ENCODE results near the gene FGF14.

DNA sequence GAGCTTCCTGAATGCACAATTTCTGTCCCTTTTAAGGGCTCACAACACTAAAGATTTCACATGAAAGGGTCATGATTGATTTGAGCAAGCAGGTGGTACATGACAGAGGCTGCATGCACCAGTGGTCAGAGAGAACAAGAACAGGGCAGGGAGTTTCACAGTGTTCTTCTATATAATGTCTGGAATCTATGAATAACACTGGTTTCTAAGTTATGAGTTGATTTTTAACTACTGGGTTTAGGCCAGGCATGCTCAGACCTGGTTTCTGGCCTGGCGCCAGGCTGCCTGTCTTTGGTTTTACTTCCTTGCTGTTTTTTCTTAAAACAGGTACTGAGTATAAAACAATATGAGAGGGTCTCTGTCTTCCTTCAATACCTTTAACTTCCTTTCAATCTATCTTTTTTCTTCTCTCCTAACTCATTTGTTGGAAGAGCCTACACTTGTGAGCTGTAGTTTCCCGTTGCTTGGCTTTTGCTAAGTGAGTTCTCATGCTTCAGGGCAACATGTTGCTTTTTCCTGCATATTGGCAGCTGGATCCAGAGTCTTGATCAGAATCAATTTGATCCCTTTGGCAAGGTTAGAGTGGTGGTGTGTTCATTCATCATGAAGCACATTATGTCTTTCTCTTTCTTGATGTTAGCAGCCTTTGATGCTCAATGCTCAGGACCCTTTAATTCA, 38.5 kb upstream of the FGF14 start:
- TF ChIP-seq CTCF (conservative IDR thresholded peaks at IDR 0.05) (no peak), ZFX (IDR thresholded peaks at IDR 0.05) (no peak)

Data from C4-2B (cell line).